Activated CD4-positive, CD25-positive, alpha-beta regulatory T cell (primary cell): ENCODE data around the gene DYNLRB1.

Source experiments
- DNase-seq, 4 experiments: peaks; one replicate each; lab custom pipeline; 2025; lab: John Stamatoyannopoulos, UW

DYNLRB1 gene

DNA sequence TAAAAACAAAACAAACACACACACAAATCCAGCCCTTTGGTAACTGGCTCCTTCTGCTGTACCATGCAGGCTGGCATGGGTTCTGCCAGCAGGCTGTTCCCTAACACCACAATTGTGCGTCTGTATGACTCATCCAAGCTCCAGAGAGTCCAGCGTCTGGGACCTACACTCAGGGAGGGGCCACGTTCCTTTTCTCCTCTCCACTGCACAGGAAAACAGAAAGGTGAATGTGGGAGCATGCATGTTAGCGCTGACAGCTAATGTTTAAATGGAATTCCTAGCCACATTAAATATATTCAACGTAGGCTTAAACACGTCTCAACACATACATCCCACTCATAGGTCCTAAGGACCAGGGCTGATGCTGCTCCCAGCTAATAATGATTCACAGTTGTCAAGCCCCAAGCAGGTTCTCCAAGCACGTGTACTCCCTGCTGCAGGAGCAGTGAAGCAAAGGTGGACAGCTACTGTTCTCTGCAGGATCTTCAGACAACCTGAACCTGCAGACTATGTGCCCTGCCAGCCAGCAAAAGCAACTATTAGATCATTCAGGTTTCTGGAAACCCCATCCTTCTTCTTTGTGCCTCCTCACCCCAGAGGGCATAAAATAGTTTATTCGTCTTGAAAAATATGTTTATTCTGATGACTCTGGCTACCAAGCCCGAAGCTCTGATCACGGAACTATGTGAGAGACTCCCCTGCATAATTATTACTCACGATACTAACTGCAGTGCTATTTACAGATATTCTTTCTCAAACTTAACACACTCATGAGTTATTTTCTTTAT is 63.2 kb downstream of the DYNLRB1 start:
- no peak for DNase-seq

DNA sequence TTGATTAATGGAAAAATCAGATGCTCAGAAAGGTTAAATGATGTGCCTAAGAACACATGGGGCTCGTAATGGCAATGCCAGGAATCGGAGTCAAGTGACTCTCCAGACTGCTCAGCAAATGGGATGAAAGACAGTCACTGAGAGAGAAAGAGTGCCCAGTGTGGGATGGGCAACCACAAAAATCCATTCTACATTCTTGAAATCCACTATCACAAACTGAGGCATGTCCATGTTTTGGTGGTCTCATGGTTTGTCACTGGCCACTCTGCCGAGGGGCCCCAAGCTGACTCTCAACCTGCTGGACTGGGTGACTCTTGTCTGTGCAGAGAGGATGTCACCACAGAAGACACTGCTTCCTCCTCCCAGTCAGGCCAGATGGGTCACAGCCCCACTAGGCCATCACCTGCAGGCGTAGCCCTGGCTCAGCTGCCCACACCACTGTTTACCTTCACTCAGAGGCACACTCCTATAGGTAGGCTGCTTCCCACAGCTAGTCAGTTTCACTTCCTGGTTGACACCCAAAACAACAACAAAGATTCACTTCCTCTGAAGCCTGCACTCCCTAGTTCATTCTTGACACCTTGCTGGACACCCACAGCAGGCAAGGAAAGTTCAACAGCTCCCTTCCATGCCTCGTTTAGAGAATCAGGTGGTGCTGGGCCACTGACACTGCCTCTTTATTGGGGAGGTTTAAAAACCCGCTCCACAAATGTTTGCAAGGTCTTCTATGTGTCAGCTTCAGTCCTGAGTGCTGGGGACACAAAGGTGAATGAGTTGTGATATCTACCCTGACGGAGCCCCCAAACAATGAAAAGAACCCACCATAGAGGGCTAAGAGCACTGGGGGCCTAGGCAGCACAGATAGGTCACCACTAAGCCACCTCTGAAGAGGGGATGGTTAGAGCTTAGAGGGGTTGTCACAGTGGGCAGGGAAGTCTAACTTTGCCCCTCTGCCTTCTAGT is 64.0 kb downstream of the DYNLRB1 start:
- DNase-seq: no peak

DNA sequence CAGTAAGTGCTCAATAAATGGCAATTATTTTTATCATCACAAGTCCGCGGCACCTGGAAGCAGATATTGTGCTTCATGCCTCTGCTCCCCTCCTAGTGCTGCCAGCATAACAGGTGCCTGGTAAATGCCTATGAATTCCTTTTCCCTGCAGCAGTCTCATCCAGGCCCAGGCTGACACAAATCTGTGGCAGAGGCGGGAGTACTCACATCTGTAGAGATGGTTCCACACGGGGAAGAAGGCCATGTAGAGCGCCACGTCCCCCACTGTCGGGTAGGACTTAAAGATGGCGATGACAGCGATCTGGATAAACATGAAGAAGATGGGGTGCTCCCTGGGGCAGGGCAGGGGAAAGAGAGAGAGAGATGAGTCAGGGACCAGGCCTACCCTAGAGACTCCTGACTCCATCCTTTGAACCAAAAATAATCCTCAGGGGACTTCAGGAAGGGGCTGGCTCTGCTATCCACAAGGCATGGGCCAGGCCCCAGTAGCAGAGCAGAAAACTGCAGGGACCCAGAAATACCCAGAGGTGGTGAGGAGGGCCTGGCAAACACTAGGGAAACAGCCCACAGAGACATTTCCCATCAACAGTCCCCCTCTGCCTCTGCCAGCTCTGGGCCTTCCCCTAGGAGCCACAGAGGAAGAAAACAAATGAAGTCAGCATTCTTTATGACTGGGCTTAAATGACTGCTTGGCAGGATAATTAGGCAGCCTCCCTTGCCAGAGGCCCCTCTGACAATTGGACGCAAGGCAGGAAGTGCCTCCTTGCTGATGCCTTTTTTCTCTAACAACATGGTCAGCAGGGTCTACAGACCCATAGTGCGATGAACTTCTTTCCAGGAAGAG is 65.3 kb downstream of the DYNLRB1 start:
- DNase-seq: no peak

DNA sequence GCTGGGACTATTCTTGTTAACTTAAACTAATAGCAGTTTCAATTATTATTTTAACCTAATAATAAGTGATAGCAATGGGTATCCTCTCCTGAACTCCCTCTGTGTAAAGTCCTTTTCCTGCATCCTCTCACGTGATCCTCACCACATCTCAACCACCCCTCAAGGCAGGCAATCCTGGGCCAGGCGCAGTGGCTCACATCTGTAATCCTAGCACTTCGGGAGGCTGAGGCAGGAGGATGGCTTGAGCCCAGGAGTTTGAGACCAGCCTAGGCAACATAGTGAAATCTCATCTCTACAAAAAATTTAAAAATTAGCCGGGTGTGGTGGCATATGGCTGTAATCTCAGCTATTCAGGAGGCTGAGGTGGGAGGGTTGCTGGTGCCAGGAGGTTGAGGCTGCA is 66.0 kb downstream of the DYNLRB1 start:
- no peak for DNase-seq

DNA sequence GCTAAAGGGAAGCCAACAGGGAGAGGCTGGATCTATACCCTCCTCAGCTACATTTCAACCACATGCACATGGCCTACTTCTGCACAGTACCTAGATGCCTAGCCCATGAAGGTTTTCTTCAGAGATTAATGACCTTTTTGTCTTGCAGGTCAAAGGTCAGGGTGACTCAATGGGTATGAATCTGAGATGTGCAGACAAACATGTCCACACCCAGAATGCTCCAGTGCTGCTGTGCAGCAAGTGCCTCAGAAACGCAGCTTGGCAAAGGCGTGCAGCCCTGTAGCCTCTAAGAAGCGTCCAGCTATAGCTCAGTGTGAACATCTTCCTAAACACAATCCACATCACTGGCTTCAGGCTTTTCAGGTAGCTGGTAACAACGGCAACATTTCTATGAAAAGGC is 66.7 kb downstream of the DYNLRB1 start:
- no peak for DNase-seq

DNA sequence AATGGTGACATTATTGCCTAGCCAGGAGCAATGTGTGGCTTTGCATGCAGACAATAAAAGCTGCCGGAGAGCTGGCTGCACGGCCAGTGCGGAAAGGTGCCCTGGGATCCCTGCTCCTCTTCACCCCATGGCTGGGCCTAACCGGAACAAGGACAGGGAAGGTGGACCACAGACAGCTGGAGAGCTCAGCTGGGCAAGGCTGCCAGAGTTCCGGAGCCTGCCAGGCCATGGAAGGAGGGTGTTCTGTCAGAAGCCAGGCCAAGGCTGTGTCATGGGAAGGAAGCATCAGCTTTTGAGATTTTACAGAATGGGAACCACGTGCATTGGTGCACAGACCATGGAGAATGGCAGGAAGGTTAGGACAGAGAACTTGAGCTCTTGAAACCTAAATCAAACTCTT is 67.3 kb downstream of the DYNLRB1 start:
- DNase-seq: no peak

DNA sequence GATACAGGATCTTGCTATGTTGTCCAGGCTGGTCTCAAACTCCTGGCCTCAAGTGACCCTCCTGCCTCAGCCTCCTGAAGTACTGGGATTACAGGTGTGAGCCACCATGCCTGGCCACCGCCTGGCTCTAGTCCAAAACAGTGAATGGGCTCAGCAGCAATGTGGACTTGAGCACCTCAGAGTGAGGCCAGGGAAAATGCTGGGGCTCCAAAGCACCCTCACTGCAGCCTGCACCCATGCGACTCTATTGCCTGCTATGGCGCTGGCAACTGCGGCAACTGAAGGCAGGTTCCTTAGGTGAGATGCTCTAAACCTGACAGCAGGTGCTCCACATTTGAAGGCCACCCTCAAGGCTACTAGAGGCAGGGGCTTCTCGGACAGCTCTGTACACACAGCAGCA is 68.8 kb downstream of the DYNLRB1 start:
- no peak for DNase-seq

DNA sequence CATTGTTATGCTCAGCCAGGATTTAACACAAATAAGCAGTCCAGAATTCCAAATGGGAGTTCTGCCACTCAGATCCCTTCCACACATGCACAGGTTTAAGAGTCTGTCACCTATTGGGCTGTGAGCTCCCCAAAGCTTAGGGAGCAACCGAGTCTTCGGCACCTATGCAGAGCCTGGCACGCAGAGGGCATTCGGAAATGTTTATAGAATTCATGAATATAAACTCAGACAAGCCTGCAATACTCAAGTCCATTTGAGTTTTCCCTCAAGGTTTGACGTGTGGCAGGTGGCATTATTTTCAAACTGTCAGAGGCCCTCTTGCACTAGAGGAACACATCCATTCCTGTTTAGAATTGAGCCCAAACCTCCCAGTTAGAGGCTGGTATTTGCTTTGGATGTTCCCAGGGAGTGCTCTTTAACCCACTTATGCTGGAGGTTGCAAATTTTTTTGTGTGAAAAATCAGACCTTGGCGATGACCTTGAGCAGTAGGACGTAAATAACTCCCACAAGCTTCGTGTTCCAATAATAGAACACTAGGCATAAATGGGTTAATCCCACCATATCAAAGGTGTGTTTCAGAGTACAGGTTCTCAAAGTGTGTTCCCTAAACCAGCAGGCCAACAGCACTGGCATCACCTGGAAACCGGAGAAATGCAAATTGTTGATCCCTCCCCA is 70.4 kb downstream of the DYNLRB1 start:
- no peak for DNase-seq
